Effector memory CD8-positive, alpha-beta T cell (primary cell): ENCODE measurements around the gene JAM2.
"Not testable (repeated sequence)": the region's sequence is repeated elsewhere in the genome, so short reads cannot be mapped to it uniquely, and the experiment has no call there.

Source experiments
- ATAC-seq: fragments of 150-1000 bp; cut with Tn5 transposase; replicated peaks from 2 replicates; pipeline ENCODE4 v1.10.0; 2021; ENCODE audit warnings: mild to moderate bottlenecking, moderate library complexity
- DNase-seq, 3 experiments: peaks; one replicate each; pipeline ENCODE4 v3.0.0; 2021
- H3K27ac Mint-ChIP-seq, 2 donors: one replicate each; pipeline ENCODE4 v1.8.0; 2022; ENCODE audit warnings: mild to moderate bottlenecking in 2 of 2, mixed read lengths in 2 of 2, moderate library complexity in 2 of 2
- H3K27me3 Mint-ChIP-seq, 2 donors: one replicate each; pipeline ENCODE4 v1.8.0; 2022; ENCODE audit warnings: mixed read lengths in 2 of 2
- H3K36me3 Mint-ChIP-seq: one replicate; pipeline ENCODE4 v1.8.0; 2022; ENCODE audit warnings: mild to moderate bottlenecking, moderate library complexity, mixed read lengths; ENCODE audit not compliant: insufficient read depth
- H3K4me1 Mint-ChIP-seq, 2 donors: one replicate each; pipeline ENCODE4 v1.8.0; 2022; ENCODE audit warnings: low read depth in 2 of 2, mixed read lengths in 2 of 2
- H3K4me3 Mint-ChIP-seq, 2 donors: one replicate each; pipeline ENCODE4 v1.8.0; 2022; ENCODE audit warnings: mild to moderate bottlenecking in 2 of 2, mixed read lengths in 2 of 2, moderate library complexity in 2 of 2
- H3K9me3 Mint-ChIP-seq, 2 donors: one replicate each; pipeline ENCODE4 v1.8.0; 2022; ENCODE audit warnings: mixed read lengths in 2 of 2

Gene JAM2

GRCh38 chr21:25660233-25660632, 21.2 kb downstream of the JAM2 start:
- H3K27me3 Mint-ChIP-seq: peaks cover 0 to 11% of the 10 kb centered on the region in 2 donors
- no peaks in the 10 kb centered on the region for H3K4me1 Mint-ChIP-seq
- H3K36me3 Mint-ChIP-seq: no peaks in the 10 kb centered on the region
- H3K4me3 Mint-ChIP-seq: no peak overlapping the region
- no peak overlapping the region for H3K27ac Mint-ChIP-seq
- ATAC-seq (no peak), DNase-seq (no peak)
- H3K9me3 Mint-ChIP-seq: no peaks in the 10 kb centered on the region

DNA sequence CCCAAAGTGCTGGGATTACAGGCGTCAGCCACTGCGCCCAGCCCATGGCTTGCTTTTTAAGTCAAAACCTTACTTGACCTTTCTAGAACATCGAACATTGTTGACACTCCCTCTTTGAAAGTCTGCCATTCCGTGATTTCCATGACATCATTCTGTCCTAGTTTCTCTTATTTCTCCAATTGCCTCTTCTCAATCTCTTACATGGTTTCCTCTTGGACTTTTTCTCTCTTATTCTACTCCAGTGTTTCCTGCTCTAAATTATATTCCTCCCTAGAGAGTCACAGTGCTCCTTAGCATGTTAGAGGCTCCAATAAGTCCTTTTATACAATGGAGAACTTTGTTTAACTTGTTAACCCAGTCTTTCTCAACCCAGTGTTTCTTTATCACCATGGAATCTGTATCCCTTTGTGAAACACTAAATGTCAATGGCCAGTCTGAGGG, 25.5 kb downstream of the JAM2 start:
- H3K4me1 Mint-ChIP-seq: no peaks in the 10 kb centered on the region
- DNase-seq: no peak
- no peaks in the 10 kb centered on the region for H3K9me3 Mint-ChIP-seq
- peaks cover 13 to 39% of the 10 kb centered on the region in 2 donors for H3K27me3 Mint-ChIP-seq
- H3K4me3 Mint-ChIP-seq: no peak overlapping the region
- no peaks in the 10 kb centered on the region for H3K36me3 Mint-ChIP-seq
- no peak overlapping the region for H3K27ac Mint-ChIP-seq
- ATAC-seq: no peak

DNA sequence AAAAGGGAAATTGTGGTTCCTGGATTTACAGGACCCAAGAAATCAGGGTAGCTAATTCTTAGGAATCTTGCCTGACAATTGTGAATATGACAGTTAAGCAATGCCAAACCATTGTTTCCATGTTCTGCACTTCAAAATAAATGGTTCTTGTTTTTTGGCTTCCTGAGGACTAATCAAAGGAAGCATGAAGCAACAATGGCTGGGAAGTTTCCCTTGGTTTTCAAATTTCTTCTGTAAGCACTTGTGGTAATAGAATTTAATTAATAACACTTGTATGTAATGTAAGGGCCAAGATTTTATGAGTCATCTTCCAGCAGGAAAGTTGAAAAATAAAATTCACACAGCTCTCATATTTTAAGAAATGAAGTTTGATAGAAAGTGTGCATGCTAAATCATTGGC, 31.7 kb downstream of the JAM2 start:
- Mint-ChIP-seq H3K27me3 (peaks cover 33 to 37% of the 10 kb centered on the region in 2 donors), H3K9me3 (no peaks in the 10 kb centered on the region), H3K27ac (no peak overlapping the region), H3K4me3 (no peak overlapping the region), H3K36me3 (no peaks in the 10 kb centered on the region), H3K4me1 (no peaks in the 10 kb centered on the region)
- DNase-seq (no peak), ATAC-seq (no peak)

DNA sequence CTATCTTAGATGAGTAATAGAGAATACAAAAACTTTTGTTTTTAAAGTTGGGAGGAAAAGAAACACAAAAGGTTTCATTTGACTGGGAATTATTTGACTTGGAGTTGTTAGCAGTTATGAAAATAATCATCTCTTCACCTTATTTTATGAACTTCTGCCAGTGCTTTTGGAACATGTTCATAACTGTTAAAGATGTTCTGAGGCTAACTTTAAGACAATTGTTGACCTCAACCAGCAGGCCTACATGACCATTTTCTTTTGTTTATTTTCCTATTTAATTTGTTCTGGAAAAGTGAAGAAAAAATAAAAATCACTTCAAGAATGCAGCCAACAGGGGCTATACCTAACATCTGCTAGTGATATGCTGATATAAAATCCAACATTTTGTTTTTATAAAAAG, 37.4 kb downstream of the JAM2 start:
- DNase-seq (no peak), ATAC-seq (no peak)
- Mint-ChIP-seq H3K27me3 (peaks cover 10 to 42% of the 10 kb centered on the region in 2 donors), H3K9me3 (no peaks in the 10 kb centered on the region), H3K4me3 (no peak overlapping the region), H3K4me1 (no peaks in the 10 kb centered on the region), H3K27ac (no peak overlapping the region), H3K36me3 (no peaks in the 10 kb centered on the region)

- no peaks in the 10 kb centered on the region for H3K36me3 Mint-ChIP-seq
- no peak overlapping the region for H3K27ac Mint-ChIP-seq
- H3K4me1 Mint-ChIP-seq: no peaks in the 10 kb centered on the region
- H3K9me3 Mint-ChIP-seq: no peaks in the 10 kb centered on the region
- ATAC-seq (no peak), DNase-seq (no peak)
- H3K27me3 Mint-ChIP-seq: peaks cover 0 to 30% of the 10 kb centered on the region in 2 donors
- no peak overlapping the region for H3K4me3 Mint-ChIP-seq
These were observed 43.3 kb downstream of the JAM2 start for GRCh38 chr21:25682382-25682781.

DNA sequence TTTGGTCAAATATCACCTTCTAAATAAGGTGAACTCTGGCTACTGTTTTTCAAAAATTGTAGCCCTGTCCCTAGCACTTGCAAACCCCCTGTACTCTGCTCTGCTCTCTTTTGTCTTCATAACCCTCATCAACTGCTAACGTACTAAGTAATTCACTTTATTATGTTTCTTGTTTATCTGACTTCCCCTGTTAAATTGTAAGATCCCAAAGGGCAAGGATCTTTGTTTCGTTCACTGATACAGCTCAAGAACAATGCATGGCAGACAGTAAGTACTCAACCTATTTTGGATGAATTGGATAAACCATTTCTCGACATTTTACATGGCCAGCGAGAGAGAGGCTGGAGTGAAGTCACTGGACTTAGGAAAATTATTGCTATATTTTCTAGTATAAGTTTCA, 48.7 kb downstream of the JAM2 start:
- no peaks in the 10 kb centered on the region for H3K36me3 Mint-ChIP-seq
- no peak overlapping the region for H3K27ac Mint-ChIP-seq
- peaks cover 3 to 9% of the 10 kb centered on the region in 2 donors for H3K27me3 Mint-ChIP-seq
- ATAC-seq (no peak), DNase-seq (no peak)
- H3K9me3 Mint-ChIP-seq: no peaks in the 10 kb centered on the region
- H3K4me3 Mint-ChIP-seq: no peak overlapping the region
- H3K4me1 Mint-ChIP-seq: no peaks in the 10 kb centered on the region

- no peak overlapping the region for H3K4me3 Mint-ChIP-seq
- H3K4me1 Mint-ChIP-seq: no peaks in the 10 kb centered on the region
- ATAC-seq: no peak
- no peak overlapping the region for H3K27ac Mint-ChIP-seq
- peaks cover 0 to 9% of the 10 kb centered on the region in 2 donors for H3K27me3 Mint-ChIP-seq
- H3K36me3 Mint-ChIP-seq: no peaks in the 10 kb centered on the region
- no peak for DNase-seq
- H3K9me3 Mint-ChIP-seq: no peaks in the 10 kb centered on the region
These were observed 49.5 kb downstream of the JAM2 start for GRCh38 chr21:25688275-25689155.

DNA sequence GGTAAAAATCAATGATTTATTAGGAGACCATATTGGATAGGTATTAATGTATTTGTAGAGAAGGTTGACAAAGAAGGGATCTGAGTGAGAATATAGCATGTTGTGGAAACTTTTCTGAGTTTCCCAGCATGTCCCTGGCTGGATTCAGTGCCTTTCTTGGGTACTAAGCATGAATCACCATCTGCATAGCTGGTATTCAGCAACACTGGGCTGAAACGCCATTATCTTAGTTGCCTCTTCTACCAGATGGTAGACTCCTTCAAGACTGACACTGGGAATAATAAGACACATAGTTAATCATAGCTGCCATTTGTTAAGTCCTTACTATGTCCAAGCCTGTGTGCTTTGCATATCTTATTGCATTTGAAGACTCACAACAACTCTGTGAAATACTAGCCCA, 50.2 kb downstream of the JAM2 start:
- H3K9me3 Mint-ChIP-seq: no peaks in the 10 kb centered on the region
- no peak overlapping the region for H3K27ac Mint-ChIP-seq
- H3K4me1 Mint-ChIP-seq: no peaks in the 10 kb centered on the region
- peaks cover 0 to 9% of the 10 kb centered on the region in 2 donors for H3K27me3 Mint-ChIP-seq
- H3K4me3 Mint-ChIP-seq: no peak overlapping the region
- no peak for ATAC-seq
- H3K36me3 Mint-ChIP-seq: no peaks in the 10 kb centered on the region
- DNase-seq: no peak

DNA sequence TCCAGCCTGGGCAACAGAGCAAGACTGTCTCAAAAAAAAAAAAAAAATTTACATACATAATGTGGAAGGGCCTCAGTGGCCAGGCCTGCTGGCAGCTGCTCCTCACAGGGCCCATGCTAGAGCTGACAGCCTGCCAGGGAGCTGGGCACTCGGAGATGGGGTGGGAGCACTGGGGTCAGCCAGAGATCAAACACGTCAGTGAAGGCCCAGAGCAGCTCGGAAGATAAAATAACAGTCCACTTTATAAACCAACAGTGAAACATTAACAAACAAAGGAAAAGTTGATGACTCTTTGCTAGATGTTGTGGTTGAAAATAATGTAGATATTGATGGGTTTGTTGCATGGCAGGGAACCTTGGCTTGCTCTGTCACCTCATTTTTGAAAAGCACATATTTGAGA, 52.9 kb downstream of the JAM2 start:
- H3K27me3 Mint-ChIP-seq: peaks cover 0 to 9% of the 10 kb centered on the region in 2 donors
- H3K36me3 Mint-ChIP-seq: no peaks in the 10 kb centered on the region
- no peaks in the 10 kb centered on the region for H3K4me1 Mint-ChIP-seq
- no peak overlapping the region for H3K4me3 Mint-ChIP-seq
- H3K9me3 Mint-ChIP-seq: no peaks in the 10 kb centered on the region
- ATAC-seq (no peak), DNase-seq (no peak)
- H3K27ac Mint-ChIP-seq: no peak overlapping the region

- not testable (repeated sequence) for H3K4me3 Mint-ChIP-seq, H3K9me3 Mint-ChIP-seq, DNase-seq, H3K4me1 Mint-ChIP-seq, H3K36me3 Mint-ChIP-seq, ATAC-seq, H3K27ac Mint-ChIP-seq, H3K27me3 Mint-ChIP-seq
These were observed 56.4 kb downstream of the JAM2 start for GRCh38 chr21:25695461-25695860.

DNA sequence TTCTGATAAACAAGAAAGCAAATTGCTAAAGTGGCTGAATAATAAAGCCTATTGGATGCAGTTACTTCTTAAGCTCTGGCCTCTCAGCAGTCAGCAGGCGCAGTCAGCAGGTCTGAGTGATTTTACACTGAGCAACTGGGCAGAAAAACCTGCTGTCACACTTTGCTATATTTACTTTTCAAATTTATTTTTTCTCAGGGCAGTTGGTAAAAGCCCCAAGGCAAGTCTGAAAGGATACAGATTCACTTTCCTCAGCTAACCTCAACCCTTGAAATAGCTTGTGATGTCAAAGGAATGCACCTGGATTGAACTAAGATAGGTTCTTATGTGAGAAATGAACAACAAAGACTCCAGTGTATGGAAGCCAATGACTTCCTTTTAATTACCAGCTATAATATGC, 61.7 kb downstream of the JAM2 start:
- Mint-ChIP-seq H3K9me3 (no peaks in the 10 kb centered on the region), H3K4me3 (no peak overlapping the region), H3K27ac (no peak overlapping the region), H3K27me3 (no peaks in the 10 kb centered on the region), H3K4me1 (no peaks in the 10 kb centered on the region), H3K36me3 (no peaks in the 10 kb centered on the region)
- DNase-seq: no peak
- ATAC-seq: no peak

DNA sequence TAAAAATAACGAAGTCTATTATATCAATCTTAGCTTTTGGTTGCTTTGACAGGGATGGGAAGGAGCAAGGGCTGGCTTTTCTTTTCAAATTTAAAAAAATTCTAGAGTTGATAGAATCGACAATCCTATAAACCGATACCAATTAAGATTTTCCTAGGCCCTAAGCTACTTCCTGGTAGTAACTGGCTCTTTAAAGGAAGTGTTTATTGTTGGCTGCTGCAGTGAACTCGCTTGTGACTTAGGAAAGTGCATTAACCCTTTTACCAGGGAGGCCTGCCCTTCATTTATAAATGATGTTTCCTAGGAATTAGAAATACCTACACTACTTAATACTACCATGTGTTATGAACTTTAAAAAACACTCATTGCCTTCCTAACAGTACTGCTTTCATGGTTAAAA, 62.5 kb downstream of the JAM2 start:
- H3K27ac Mint-ChIP-seq: peak overlapping the region in 1 of 2 donors; percentile 39
- no peaks in the 10 kb centered on the region for H3K27me3 Mint-ChIP-seq
- no peak for DNase-seq
- H3K36me3 Mint-ChIP-seq: no peaks in the 10 kb centered on the region
- ATAC-seq: no peak
- no peaks in the 10 kb centered on the region for H3K4me1 Mint-ChIP-seq
- H3K4me3 Mint-ChIP-seq: no peak overlapping the region
- no peaks in the 10 kb centered on the region for H3K9me3 Mint-ChIP-seq

DNA sequence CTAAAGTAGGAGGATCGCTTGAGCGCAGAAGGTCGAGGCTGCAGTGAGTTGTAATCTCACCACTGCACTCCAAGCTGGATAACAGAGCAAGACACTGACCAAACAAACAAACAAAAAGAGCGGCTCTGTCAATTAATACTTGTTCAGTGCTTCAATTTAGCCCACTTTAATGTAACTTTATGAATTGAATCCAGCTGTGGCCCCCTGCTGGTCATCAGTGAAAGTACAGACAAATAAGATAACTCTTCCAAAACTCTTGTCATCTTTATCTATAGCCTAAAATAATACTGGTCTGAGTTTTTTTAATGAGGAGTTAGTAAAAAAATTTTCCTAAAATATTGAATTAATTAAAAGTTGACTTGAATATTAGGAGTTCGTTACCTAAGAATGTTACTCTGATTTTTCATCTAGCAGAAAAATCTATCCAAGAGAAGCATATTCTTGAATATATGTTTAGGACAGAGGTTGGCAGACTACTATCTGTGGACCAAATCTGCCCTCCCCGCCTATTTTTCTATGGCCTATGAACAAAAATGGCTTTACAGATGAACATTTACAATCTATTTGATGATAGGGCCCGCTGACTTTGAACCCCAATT, 69.5 kb downstream of the JAM2 start:
- no peak overlapping the region for H3K27ac Mint-ChIP-seq

GRCh38 chr21:25709684-25710265, 70.7 kb downstream of the JAM2 start:
- no peaks in the 10 kb centered on the region for H3K36me3 Mint-ChIP-seq
- H3K9me3 Mint-ChIP-seq: no peaks in the 10 kb centered on the region
- DNase-seq (no peak), ATAC-seq (no peak)
- H3K4me3 Mint-ChIP-seq: no peak overlapping the region
- no peaks in the 10 kb centered on the region for H3K4me1 Mint-ChIP-seq
- H3K27ac Mint-ChIP-seq: no peak overlapping the region
- no peaks in the 10 kb centered on the region for H3K27me3 Mint-ChIP-seq

More for the DNA sequence above, 69.5 kb downstream of the JAM2 start:
- DNase-seq (peak; percentile 37 to 49 (median 40)), ATAC-seq (peak; percentile 59)
- no peaks in the 10 kb centered on the region for H3K27me3 Mint-ChIP-seq
- no peaks in the 10 kb centered on the region for H3K36me3 Mint-ChIP-seq
- no peaks in the 10 kb centered on the region for H3K4me1 Mint-ChIP-seq
- no peak overlapping the region for H3K4me3 Mint-ChIP-seq
- no peaks in the 10 kb centered on the region for H3K9me3 Mint-ChIP-seq
